HepG2 (cell line): ENCODE results near the gene DIO2.

ENCODE experiments used
- CEBPZ ChIP-seq: IDR thresholded peaks from 2 replicates; pipeline ENCODE4 v1.6.1; 2012; ENCODE audit warnings: low read length, improper control_type of control experiment
- CHD2 ChIP-seq: IDR thresholded peaks from 2 replicates; pipeline ENCODE4 v1.6.1; 2011; ENCODE audit warnings: low read depth, low read length, improper control_type of control experiment
- EP300 ChIP-seq, 3 experiments: sonication (generic) in 1 of 3; formaldehyde crosslinking in 1 of 3; IDR thresholded peaks; 2 replicates each; pipeline versions ENCODE4 v1.5.1 to v1.6.1; 2011 to 2020; ENCODE audit warnings: low read depth in 2 of 3, low read length in 2 of 3, borderline replicate concordance in 1 of 3, improper control_type of control experiment in 1 of 3, mild to moderate bottlenecking in 1 of 3, missing genetic modification reagents in 1 of 3, moderate library complexity in 1 of 3
- EZH2 ChIP-seq: conservative IDR thresholded peaks from 2 replicates; pipeline ENCODE4 v1.6.1; 2012; ENCODE audit warnings: mild to moderate bottlenecking, low read depth, low read length, moderate library complexity
- SMAD3 ChIP-seq: sonication (generic); formaldehyde crosslinking; IDR thresholded peaks from 2 replicates; pipeline ENCODE4 v1.4.0; 2020; ENCODE audit warnings: missing genetic modification reagents
- YEATS2 ChIP-seq: sonication (generic); formaldehyde crosslinking; IDR thresholded peaks from 2 replicates; pipeline ENCODE4 v1.4.0; 2020; ENCODE audit warnings: missing genetic modification reagents, borderline replicate concordance
- ZBTB3 ChIP-seq: sonication (generic); formaldehyde crosslinking; IDR thresholded peaks from 2 replicates; pipeline ENCODE4 v1.4.0; 2020; ENCODE audit warnings: low read depth, mild to moderate bottlenecking, moderate library complexity, missing genetic modification reagents, borderline replicate concordance

GRCh38 chr14:80215756-80216581 is 4.7 kb upstream of the DIO2 start:
- TF ChIP-seq EZH2, result no peak
- no peak for TF ChIP-seq ZBTB3 (CRISPR knock-in tag)
- TF ChIP-seq YEATS2 (CRISPR knock-in tag), result no peak
- TF ChIP-seq CHD2, result no peak
- TF ChIP-seq SMAD3, result no peak
- TF ChIP-seq CEBPZ, result no peak
- no peak for TF ChIP-seq EP300 (IDR thresholded peaks at IDR 0.05; ENCODE audit: low read depth in 2 of 2, low read length in 2 of 2)
- no peak for TF ChIP-seq EP300 (CRISPR knock-in tag; IDR thresholded peaks at IDR 0.05; ENCODE audit: borderline replicate concordance)
